Ishikawa (cell line): Measurements from ENCODE around the gene APOL5.
A peak's percentile ranks its signal among the peaks of the same experiment; 100 is the strongest.

Experiments
- CEBPB ChIP-seq: IDR thresholded peaks from 2 replicates; pipeline ENCODE4 v1.6.1; 2012
- CREB1 ChIP-seq: IDR thresholded peaks from 2 replicates; pipeline ENCODE4 v1.6.1; 2012; ENCODE audit warnings: low read depth
- EGR1 ChIP-seq: IDR thresholded peaks from 2 replicates; pipeline ENCODE4 v1.6.1; 2012
- EP300 ChIP-seq: IDR thresholded peaks from 2 replicates; pipeline ENCODE4 v1.6.1; 2012; ENCODE audit warnings: borderline replicate concordance
- FOXM1 ChIP-seq: IDR thresholded peaks from 2 replicates; pipeline ENCODE4 v1.6.1; 2012; ENCODE audit warnings: low read depth, borderline replicate concordance
- MAX ChIP-seq: IDR thresholded peaks from 2 replicates; pipeline ENCODE4 v1.6.1; 2012
- NFIC ChIP-seq: IDR thresholded peaks from 2 replicates; pipeline ENCODE4 v1.6.1; 2012
- RAD21 ChIP-seq: IDR thresholded peaks from 2 replicates; pipeline ENCODE4 v1.6.1; 2012; ENCODE audit warnings: low read depth
- REST ChIP-seq: IDR thresholded peaks from 2 replicates; pipeline ENCODE4 v1.6.1; 2012; ENCODE audit warnings: low read depth, mild to moderate bottlenecking
- TAF1 ChIP-seq: IDR thresholded peaks from 2 replicates; pipeline ENCODE4 v1.6.1; 2012; ENCODE audit warnings: low read depth, mild to moderate bottlenecking
- TCF12 ChIP-seq: IDR thresholded peaks from 2 replicates; pipeline ENCODE4 v1.6.1; 2012; ENCODE audit warnings: low read depth
- TEAD4 ChIP-seq: IDR thresholded peaks from 2 replicates; pipeline ENCODE4 v1.6.1; 2012
- USF1 ChIP-seq: IDR thresholded peaks from 2 replicates; pipeline ENCODE4 v1.6.1; 2012
- YY1 ChIP-seq: IDR thresholded peaks from 2 replicates; pipeline ENCODE4 v1.6.1; 2012; ENCODE audit warnings: low read depth
- ZBTB7A ChIP-seq: IDR thresholded peaks from 2 replicates; pipeline ENCODE4 v1.6.1; 2012; ENCODE audit warnings: low read depth

APOL5 gene

GRCh38 chr22:35743326-35743860 lies 25.7 kb downstream of the APOL5 start:
- TF ChIP-seq ZBTB7A (no peak), MAX (no peak), FOXM1 (no peak), CEBPB (no peak), TCF12 (no peak), TEAD4 (no peak), USF1 (no peak), RAD21 (no peak), EGR1 (no peak), REST (no peak), NFIC (no peak), TAF1 (no peak)

- no peak for TF ChIP-seq MAX
- no peak for TF ChIP-seq TCF12
- TF ChIP-seq CEBPB: no peak
- no peak for TF ChIP-seq FOXM1
- TF ChIP-seq EGR1: no peak
- no peak for TF ChIP-seq USF1
- TF ChIP-seq ZBTB7A: no peak
- no peak for TF ChIP-seq NFIC
- no peak for TF ChIP-seq YY1
- no peak for TF ChIP-seq CREB1
- TF ChIP-seq RAD21: no peak
- TF ChIP-seq REST: no peak
- TF ChIP-seq TEAD4: no peak
- TF ChIP-seq EP300: no peak
- TF ChIP-seq TAF1: no peak
These were observed 28.6 kb downstream of the APOL5 start for GRCh38 chr22:35746248-35746647.

GRCh38 chr22:35746946-35747703 lies 29.5 kb downstream of the APOL5 start:
- TF ChIP-seq CREB1: 0 out of 2 replicates have a peak, but pooled peaks have one; percentile 5
- TF ChIP-seq TEAD4: no peak
- no peak for TF ChIP-seq USF1

GRCh38 chr22:35749808-35750207 lies 32.1 kb downstream of the APOL5 start:
- no peak for TF ChIP-seq EP300
- TF ChIP-seq FOXM1: no peak
- TF ChIP-seq CREB1: no peak
- TF ChIP-seq TEAD4: no peak

- TF ChIP-seq TCF12 (no peak), TAF1 (no peak)
These were observed 34.6 kb downstream of the APOL5 start for GRCh38 chr22:35752006-35752862.
